ENCODE data around the gene CCDC174.

GRCh38 chr3:14717307-14717706 is 65.7 kb downstream of the CCDC174 start:
- no peak for TF ChIP-seq CTCF (IDR thresholded peaks at IDR 0.05)
- no peak for TF ChIP-seq POLR2A (IDR thresholded peaks at IDR 0.05)

All from testis (tissue), 2 donors.